ENCODE data around the gene CPED1.

- TF ChIP-seq POLR2AphosphoS5 (IDR thresholded peaks at IDR 0.05; ENCODE audit: low read depth, low read length) (no peak), TAF1 (IDR thresholded peaks at IDR 0.05; ENCODE audit: borderline replicate concordance, insufficient read depth, low read length) (no peak)
Observed at GRCh38 chr7:121113288-121113687, 124.8 kb downstream of the CPED1 start.
